ENCODE results near the gene DMGDH. TPM values are rescaled to one million over a fixed set of nuclear protein-coding genes. Genes with fewer than 3 reads are reported as not detected.

The DMGDH gene
- total and polyA plus RNA-seq, 2 donors (not counting 3 experiments of a cell fraction or from before 2014, with no cell fraction given) = 0.11 TPM; not detected in 1

- no peaks in the 10 kb centered on the region for H3K79me2 ChIP-seq (ENCODE audit: control insufficient read depth, insufficient read depth, low read length)
- no peaks in the 10 kb centered on the region for H3K36me3 ChIP-seq (ENCODE audit: control insufficient read depth in 2 of 2, extremely low read depth in 1 of 2, insufficient read depth in 2 of 2, low read length in 2 of 2)
- H3K9ac ChIP-seq (replicated peaks; ENCODE audit: extremely low read depth, insufficient read depth, low read length) = no peak overlapping the region
- no peak overlapping the region for H3K4me3 ChIP-seq (replicated peaks in 1 of 3; ENCODE audit: insufficient read depth in 1 of 3, low read depth in 1 of 3, low read length in 3 of 3)
- ChIA-PET CTCF (interaction anchor here (3.2 to 3.8 kb wide), 2 partner anchors 25 to 83 kb away, joined by 18 to 25 read pairs; no protein-coding TSS in a partner anchor), POLR2A (no interaction called here)
- no peak overlapping the region for H2AFZ ChIP-seq (ENCODE audit: low read depth, low read length)
- H3K4me2 ChIP-seq (ENCODE audit: insufficient read depth, low read length) = no peak overlapping the region
- TF ChIP-seq FOS (IDR thresholded peaks at IDR 0.05; ENCODE audit: borderline replicate concordance, insufficient read depth, low read length) (no peak), MAX (IDR thresholded peaks at IDR 0.05; ENCODE audit: insufficient read depth, insufficient read length) (no peak), EZH2 (IDR thresholded peaks at IDR 0.05; ENCODE audit: borderline replicate concordance, low read depth, low read length, severe bottlenecking) (no peak), POLR2AphosphoS5 (IDR thresholded peaks at IDR 0.05; ENCODE audit: insufficient read depth, low read depth, low read length) (no peak), GATA2 (IDR thresholded peaks at IDR 0.05; ENCODE audit: insufficient read depth, insufficient read length, low read depth, low read length) (no peak), CTCF (IDR thresholded peaks at IDR 0.05; ENCODE audit: extremely low read depth in 1 of 2, insufficient read depth in 1 of 2, low read depth in 1 of 2, low read length in 2 of 2) (no peak), JUN (IDR thresholded peaks at IDR 0.05; ENCODE audit: borderline replicate concordance, insufficient read depth, insufficient read length, low read depth) (no peak)
- no TSS peak for BruUV-seq (replicated peaks)
- no peaks in the 10 kb centered on the region for H4K20me1 ChIP-seq (replicated peaks; ENCODE audit: control insufficient read depth, extremely low read depth, insufficient read depth, low read length)
- no peaks in the 10 kb centered on the region for H3K4me1 ChIP-seq (ENCODE audit: control insufficient read depth, extremely low read depth, insufficient read depth, low read length)
- H3K27me3 ChIP-seq (ENCODE audit: control insufficient read depth in 2 of 2, insufficient read depth in 2 of 2, low read length in 2 of 2) = peaks cover 21 to 32% of the 10 kb centered on the region in 2 experiments
- DNase-seq (ENCODE audit: low read depth, low spot score) (no peak), FAIRE-seq (no peak)
- intact Hi-C loops (cut with micrococcal nuclease) (no loop called here), dilution Hi-C loops (cut with MboI; ENCODE audit: extremely low pct_ligation_motif_present, low sequenced_read_pairs) (no loop called here)
- no peaks in the 10 kb centered on the region for H3K9me3 ChIP-seq (replicated peaks; ENCODE audit: control insufficient read depth, insufficient read depth, low read length)
- no peak overlapping the region for H3K27ac ChIP-seq (ENCODE audit: insufficient read depth, low read depth, low read length)
- H3K9me1 ChIP-seq (replicated peaks; ENCODE audit: control insufficient read depth, extremely low read depth, insufficient read depth, low read length) = no peaks in the 10 kb centered on the region
Observed at GRCh38 chr5:79108086-79108485, 38.6 kb upstream of the DMGDH start.
